Endothelial cell of umbilical vein (primary cell): Measurements from ENCODE around the gene S100Z. TPM values are rescaled to one million over a fixed set of nuclear protein-coding genes. Genes with fewer than 3 reads are reported as not detected.

Experiments
- BruUV-seq: library from RNA; stranded (reverse); fragments of 400-500 nt; replicated peaks from 2 replicates; lab custom pipeline; 2021; lab: Mats Ljungman, UMichigan
- CTCF ChIA-PET: fragments of 300-600, 350-600 bp; sonication (Branson Sonifier 250); formaldehyde crosslinking; loops from one replicate; lab custom pipeline; 2021; ENCODE audit warnings: antibody characterized with exemption, inconsistent platforms; lab: Charles Lee
- POLR2A ChIA-PET: fragments of 300-600, 350-600 bp; sonication (Branson Sonifier 250); formaldehyde crosslinking; loops from one replicate; lab custom pipeline; 2021; ENCODE audit warnings: antibody characterized with exemption, inconsistent platforms; lab: Charles Lee
- DNase-seq: peaks from one replicate; pipeline ENCODE4 v3.0.0-alpha.2; 2011; ENCODE audit warnings: low read depth, low spot score
- FAIRE-seq: peaks from 2 replicates; lab custom pipeline; 2011; peaks lifted over from hg19 to GRCh38; lab: Jason Lieb, UNC
- H2AFZ ChIP-seq: 2 replicates; pipeline ENCODE4 v1.6.0; 2012; ENCODE audit warnings: low read depth, low read length, control low read depth, inconsistent platforms
- H3K27ac ChIP-seq: 2 replicates; pipeline ENCODE4 v1.5.1; 2011; ENCODE audit warnings: low read depth, mild to moderate bottlenecking, control low read depth, low read length, moderate library complexity; ENCODE audit not compliant: insufficient read depth
- H3K27me3 ChIP-seq, 2 experiments: 2 replicates each; pipeline versions ENCODE4 v1.6.0 to v1.6.1; 2011; ENCODE audit warnings: low read length in 2 of 2, mixed read lengths in 1 of 2; ENCODE audit not compliant: control insufficient read depth in 2 of 2, insufficient read depth in 2 of 2
- H3K36me3 ChIP-seq, 2 experiments: 2 replicates in 1 of 2; 3 replicates in 1 of 2; pipeline ENCODE4 v1.5.1; 2011; ENCODE audit warnings: low read length in 2 of 2, mild to moderate bottlenecking in 1 of 2, moderate library complexity in 1 of 2; ENCODE audit not compliant: control insufficient read depth in 2 of 2, insufficient read depth in 2 of 2; ENCODE audit errors: extremely low read depth in 1 of 2
- H3K4me1 ChIP-seq: 3 replicates; pipeline ENCODE4 v1.5.1; 2011; ENCODE audit warnings: mild to moderate bottlenecking, low read length; ENCODE audit not compliant: control insufficient read depth, insufficient read depth; ENCODE audit errors: extremely low read depth
- H3K4me2 ChIP-seq: 2 replicates; pipeline ENCODE4 v1.6.1; 2011; ENCODE audit warnings: low read length, control low read depth, mixed read lengths; ENCODE audit not compliant: insufficient read depth
- H3K4me3 ChIP-seq, 3 experiments: fragments of 200-600 bp in 1 of 3; sonication (generic), shearing (Covaris generic) in 1 of 3; replicated peaks in 1 of 3; 2 replicates each; pipeline ENCODE4 v1.5.1; 2011 to 2016; ENCODE audit warnings: control low read depth in 3 of 3, low read length in 3 of 3, mild to moderate bottlenecking in 2 of 3, inconsistent platforms in 1 of 3, low read depth in 1 of 3, moderate library complexity in 1 of 3; ENCODE audit not compliant: insufficient read depth in 1 of 3
- H3K79me2 ChIP-seq: 2 replicates; pipeline ENCODE4 v1.6.0; 2012; ENCODE audit warnings: low read length, inconsistent platforms; ENCODE audit not compliant: control insufficient read depth, insufficient read depth
- H3K9ac ChIP-seq: replicated peaks from 2 replicates; pipeline ENCODE3; 2011; ENCODE audit warnings: low read length, control low read depth; ENCODE audit not compliant: insufficient read depth; ENCODE audit errors: extremely low read depth
- H3K9me1 ChIP-seq: replicated peaks from 3 replicates; pipeline ENCODE4 v1.6.0; 2011; ENCODE audit warnings: mild to moderate bottlenecking, low read length; ENCODE audit not compliant: control insufficient read depth, insufficient read depth; ENCODE audit errors: extremely low read depth
- H3K9me3 ChIP-seq: replicated peaks from 2 replicates; pipeline ENCODE4 v1.5.1; 2012; ENCODE audit warnings: low read length, inconsistent platforms; ENCODE audit not compliant: control insufficient read depth, insufficient read depth
- H4K20me1 ChIP-seq: replicated peaks from 2 replicates; pipeline ENCODE3; 2011; ENCODE audit warnings: mild to moderate bottlenecking, low read length; ENCODE audit not compliant: control insufficient read depth, insufficient read depth; ENCODE audit errors: extremely low read depth
- EZH2 ChIP-seq: IDR thresholded peaks from 2 replicates; pipeline ENCODE4 v1.6.1; 2012; ENCODE audit warnings: borderline replicate concordance, low read depth, mild to moderate bottlenecking, moderate library complexity, low read length, inconsistent platforms; ENCODE audit not compliant: severe bottlenecking
- FOS ChIP-seq: IDR thresholded peaks from 2 replicates; pipeline ENCODE4 v1.6.1; 2011; ENCODE audit warnings: mild to moderate bottlenecking, low read length, moderate library complexity, borderline replicate concordance; ENCODE audit not compliant: insufficient read depth
- GATA2 ChIP-seq: IDR thresholded peaks from 2 replicates; pipeline ENCODE4 v1.7.0; 2011; ENCODE audit warnings: low read depth, mild to moderate bottlenecking, moderate library complexity, mixed read lengths, low read length; ENCODE audit not compliant: insufficient read length, insufficient read depth
- JUN ChIP-seq: IDR thresholded peaks from 2 replicates; pipeline ENCODE4 v1.6.1; 2011; ENCODE audit warnings: borderline replicate concordance, low read depth; ENCODE audit not compliant: insufficient read length, insufficient read depth
- MAX ChIP-seq: IDR thresholded peaks from 2 replicates; pipeline ENCODE4 v1.6.1; 2011; ENCODE audit not compliant: insufficient read depth, insufficient read length
- MYC ChIP-seq: IDR thresholded peaks from one replicate; pipeline ENCODE4 v1.6.1; 2011; ENCODE audit warnings: mild to moderate bottlenecking, low read depth, low read length
- POLR2A ChIP-seq: IDR thresholded peaks from 2 replicates; pipeline ENCODE4 v1.6.1; 2012; ENCODE audit warnings: low read depth, mild to moderate bottlenecking, control low read depth, low read length
- POLR2AphosphoS5 ChIP-seq: IDR thresholded peaks from 2 replicates; pipeline ENCODE4 v1.6.1; 2012; ENCODE audit warnings: low read depth, mild to moderate bottlenecking, control low read depth, low read length, moderate library complexity; ENCODE audit not compliant: insufficient read depth
- dilution Hi-C: fragments of 300-500 bp; cut with MboI; formaldehyde crosslinking; loops from one replicate; pipeline ENCODE4 v1.15.0; 2019; ENCODE audit warnings: low sequenced_read_pairs; ENCODE audit not compliant: extremely low pct_ligation_motif_present
- intact Hi-C: fragments of 100-400 bp; cut with micrococcal nuclease; formaldehyde crosslinking; loops from one replicate; pipeline ENCODE4 v1.10.0; 2022
- polyA plus RNA-seq, 4 experiments: library from polyadenylated mRNA; depleted of rRNA in 3 of 4; stranded (reverse) in 3 of 4; unstranded in 1 of 4; fragments of >200 nt; gene quantifications; 2 replicates each; pipeline versions ENCODE4 v1.2.1 to v1.2.3, GENCODE V29; 2011 to 2012; ENCODE audit warnings: missing spikeins in 1 of 4
- total RNA-seq: library from RNA; stranded (reverse); gene quantifications from 2 replicates; pipeline ENCODE4 v1.2.3, GENCODE V29; 2021
- TF ChIP-seq, protein P1 (sequence below), 2 donors: IDR thresholded peaks; 1 replicate in 1 of 2; 2 replicates in 1 of 2; pipeline ENCODE4 v1.5.1; 2011; ENCODE audit warnings: low read length in 2 of 2, mild to moderate bottlenecking in 2 of 2, moderate library complexity in 2 of 2, control low read depth in 1 of 2, inconsistent platforms in 1 of 2, low read depth in 1 of 2; ENCODE audit not compliant: insufficient read depth in 1 of 2; ENCODE audit errors: extremely low read depth in 1 of 2

Gene S100Z
- total and polyA plus RNA-seq, 2 donors (not counting 3 experiments of a cell fraction or from before 2014, with no cell fraction given): not detected

- Histone ChIP-seq H3K4me1 (peaks cover 15% of the 10 kb centered on the region), H3K9me3 (no peaks in the 10 kb centered on the region), H3K4me2 (no peak overlapping the region), H3K36me3 (no peaks in the 10 kb centered on the region), H3K4me3 (no peak overlapping the region), H3K27me3 (peaks cover 4% of the 10 kb centered on the region in 2 experiments), H3K9me1 (no peaks in the 10 kb centered on the region), H2AFZ (no peak overlapping the region), H3K79me2 (no peaks in the 10 kb centered on the region), H3K9ac (no peak overlapping the region), H4K20me1 (no peaks in the 10 kb centered on the region), H3K27ac (no peak overlapping the region)
- ChIA-PET POLR2A (no interaction called here), CTCF (no interaction called here)
- no peak for DNase-seq
- FAIRE-seq: no peak
- intact Hi-C loops: no loop called here
- BruUV-seq: no TSS peak
- dilution Hi-C loops: no loop called here
- TF ChIP-seq POLR2AphosphoS5: no peak
- TF ChIP-seq FOS: no peak
- no peak for TF ChIP-seq JUN
- TF ChIP-seq EZH2: no peak
These were observed 110.3 kb downstream of the S100Z start for GRCh38 chr5:76960004-76960625.

- FAIRE-seq: no peak
- peaks cover 4 to 6% of the 10 kb centered on the region in 2 experiments for H3K27me3 ChIP-seq
- H2AFZ ChIP-seq: no peak overlapping the region
- H3K9me3 ChIP-seq: no peaks in the 10 kb centered on the region
- H3K4me1 ChIP-seq: peaks cover 8% of the 10 kb centered on the region
- POLR2A ChIA-PET: no interaction called here
- TF ChIP-seq GATA2 (no peak), EZH2 (no peak), FOS (no peak), MYC (no peak), JUN (no peak), POLR2A (no peak), POLR2AphosphoS5 (no peak), MAX (no peak)
- TF ChIP-seq, protein P1, sequence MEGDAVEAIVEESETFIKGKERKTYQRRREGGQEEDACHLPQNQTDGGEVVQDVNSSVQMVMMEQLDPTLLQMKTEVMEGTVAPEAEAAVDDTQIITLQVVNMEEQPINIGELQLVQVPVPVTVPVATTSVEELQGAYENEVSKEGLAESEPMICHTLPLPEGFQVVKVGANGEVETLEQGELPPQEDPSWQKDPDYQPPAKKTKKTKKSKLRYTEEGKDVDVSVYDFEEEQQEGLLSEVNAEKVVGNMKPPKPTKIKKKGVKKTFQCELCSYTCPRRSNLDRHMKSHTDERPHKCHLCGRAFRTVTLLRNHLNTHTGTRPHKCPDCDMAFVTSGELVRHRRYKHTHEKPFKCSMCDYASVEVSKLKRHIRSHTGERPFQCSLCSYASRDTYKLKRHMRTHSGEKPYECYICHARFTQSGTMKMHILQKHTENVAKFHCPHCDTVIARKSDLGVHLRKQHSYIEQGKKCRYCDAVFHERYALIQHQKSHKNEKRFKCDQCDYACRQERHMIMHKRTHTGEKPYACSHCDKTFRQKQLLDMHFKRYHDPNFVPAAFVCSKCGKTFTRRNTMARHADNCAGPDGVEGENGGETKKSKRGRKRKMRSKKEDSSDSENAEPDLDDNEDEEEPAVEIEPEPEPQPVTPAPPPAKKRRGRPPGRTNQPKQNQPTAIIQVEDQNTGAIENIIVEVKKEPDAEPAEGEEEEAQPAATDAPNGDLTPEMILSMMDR (IDR thresholded peaks at IDR 0.05; ENCODE audit: extremely low read depth in 1 of 2, insufficient read depth in 1 of 2, low read depth in 1 of 2, low read length in 2 of 2): no peak
- H4K20me1 ChIP-seq: no peaks in the 10 kb centered on the region
- no peak for DNase-seq
- no TSS peak for BruUV-seq
- dilution Hi-C loops: no loop called here
- H3K4me2 ChIP-seq: no peak overlapping the region
- H3K79me2 ChIP-seq: no peaks in the 10 kb centered on the region
- no peak overlapping the region for H3K27ac ChIP-seq
- H3K4me3 ChIP-seq: no peak overlapping the region
- intact Hi-C loops: no loop called here
- no peaks in the 10 kb centered on the region for H3K36me3 ChIP-seq
- H3K9ac ChIP-seq: no peak overlapping the region
- CTCF ChIA-PET: interaction anchor here (1.5 kb wide), 1 partner anchor 9 kb away, joined by 3 read pairs; no protein-coding TSS in a partner anchor
- no peaks in the 10 kb centered on the region for H3K9me1 ChIP-seq
These were observed 114.2 kb downstream of the S100Z start for GRCh38 chr5:76964060-76964459.
